NCI-H446 treated with DMSO at 0.1 percent for 48 hours (cell line): ENCODE results near the gene RABEPK.
"Not testable (repeated sequence)": the region's sequence is repeated elsewhere in the genome, so short reads cannot be mapped to it uniquely, and the experiment has no call there.

Experiments
- DNase-seq: peaks from one replicate; lab custom pipeline; 2025; lab: John Stamatoyannopoulos, UW

Gene RABEPK, protein sequence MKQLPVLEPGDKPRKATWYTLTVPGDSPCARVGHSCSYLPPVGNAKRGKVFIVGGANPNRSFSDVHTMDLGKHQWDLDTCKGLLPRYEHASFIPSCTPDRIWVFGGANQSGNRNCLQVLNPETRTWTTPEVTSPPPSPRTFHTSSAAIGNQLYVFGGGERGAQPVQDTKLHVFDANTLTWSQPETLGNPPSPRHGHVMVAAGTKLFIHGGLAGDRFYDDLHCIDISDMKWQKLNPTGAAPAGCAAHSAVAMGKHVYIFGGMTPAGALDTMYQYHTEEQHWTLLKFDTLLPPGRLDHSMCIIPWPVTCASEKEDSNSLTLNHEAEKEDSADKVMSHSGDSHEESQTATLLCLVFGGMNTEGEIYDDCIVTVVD

GRCh38 chr9:125200216-125201047 lies at the start of gene RABEPK:
Gene RABEPK, plus strand, starts transcription at chr9:125200542. Its CDS starts 2,472 bp downstream, at chr9:125203014.
- DNase-seq: peak; percentile 58

DNA sequence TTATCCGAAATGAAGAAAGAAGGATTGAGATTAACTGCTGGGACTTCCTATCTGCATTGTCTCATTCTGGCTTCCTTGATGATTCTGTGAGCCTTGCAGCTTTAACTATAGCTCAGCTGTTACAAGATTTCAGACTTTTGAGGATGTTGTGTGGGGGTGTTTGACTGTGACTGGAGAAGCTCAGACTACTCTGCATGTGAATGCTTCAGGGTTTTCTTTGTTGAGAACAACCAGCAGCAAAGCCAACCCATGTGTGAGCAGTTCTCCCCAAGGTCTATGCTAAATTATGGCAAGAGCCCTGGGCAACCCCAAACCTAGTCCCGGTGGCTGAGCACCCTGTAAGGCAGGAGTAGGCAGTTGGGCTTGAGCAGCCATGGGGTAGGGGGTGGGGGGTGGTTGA lies 48.6 kb upstream of the RABEPK start:
- DNase-seq: no peak

DNA sequence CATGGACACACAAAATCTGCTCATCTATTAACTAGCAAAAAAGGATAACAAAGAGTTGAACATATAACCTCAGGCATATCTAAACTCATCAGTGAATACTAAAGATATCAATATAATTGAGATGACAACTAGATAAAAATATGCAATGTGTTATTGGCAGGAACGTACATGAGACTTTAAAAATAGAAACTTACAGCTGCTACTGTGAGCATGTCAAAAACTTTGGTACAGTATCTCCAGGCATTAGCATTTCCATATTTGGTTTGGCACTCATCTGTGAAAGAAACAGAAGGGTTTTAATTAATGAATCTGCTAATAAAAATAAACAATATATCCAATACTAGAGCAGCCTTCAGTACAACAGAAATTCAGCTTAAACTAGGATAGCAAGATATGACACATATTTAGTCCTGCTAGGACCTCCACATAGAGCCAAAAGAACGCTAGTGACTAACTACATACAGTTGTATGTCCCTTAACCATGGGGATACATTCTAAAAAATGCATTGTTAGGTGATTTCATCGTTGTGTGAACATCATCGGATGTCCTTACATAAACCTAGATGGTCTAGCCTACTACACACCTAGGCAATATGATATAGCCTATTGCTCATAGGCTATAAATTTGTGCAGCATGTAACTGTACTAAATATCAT lies 46.5 kb upstream of the RABEPK start:
- DNase-seq: no peak

DNA sequence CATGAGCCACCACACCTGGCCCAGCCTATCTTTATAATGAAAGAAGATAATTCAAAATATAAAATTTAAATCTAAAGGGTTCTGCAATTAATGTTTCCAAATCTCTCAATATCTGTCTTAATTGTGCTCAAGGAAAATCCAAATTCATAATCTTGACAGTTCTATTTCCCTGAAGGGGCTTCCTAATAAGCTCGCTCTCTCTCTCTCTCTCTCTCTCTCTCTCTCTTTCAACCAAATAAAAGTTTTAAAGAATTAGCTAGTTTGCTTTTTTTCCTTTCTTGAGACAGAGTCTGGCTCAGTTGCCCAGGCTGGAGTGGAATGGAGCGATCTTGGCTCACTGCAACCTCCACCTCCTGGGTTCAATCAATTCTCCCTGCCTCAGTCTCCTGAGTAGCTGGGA lies 43.8 kb upstream of the RABEPK start:
- DNase-seq: no peak

DNA sequence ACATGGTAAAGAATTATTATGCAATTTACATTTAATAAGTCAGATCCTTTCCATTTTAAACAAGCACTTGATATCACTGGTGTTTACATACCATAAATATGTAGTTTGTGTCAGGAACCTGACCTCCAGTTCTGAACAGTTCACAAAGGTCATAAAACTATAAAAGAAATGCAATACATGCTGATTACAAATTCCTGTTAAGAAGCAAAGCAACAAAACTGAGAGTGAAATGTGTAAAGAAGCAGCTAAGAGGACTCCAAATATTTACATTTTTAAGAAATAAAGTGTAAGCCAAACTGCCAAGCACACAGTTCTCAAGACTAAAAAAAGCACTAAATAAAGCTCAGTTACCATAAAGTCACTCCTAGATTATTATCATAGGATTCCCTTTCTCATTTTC lies 39.6 kb upstream of the RABEPK start:
- DNase-seq: no peak

GRCh38 chr9:125161284-125161918 lies 38.9 kb upstream of the RABEPK start:
- DNase-seq: no peak

GRCh38 chr9:125162891-125163290 lies 37.5 kb upstream of the RABEPK start:
- DNase-seq: not testable (repeated sequence)

DNA sequence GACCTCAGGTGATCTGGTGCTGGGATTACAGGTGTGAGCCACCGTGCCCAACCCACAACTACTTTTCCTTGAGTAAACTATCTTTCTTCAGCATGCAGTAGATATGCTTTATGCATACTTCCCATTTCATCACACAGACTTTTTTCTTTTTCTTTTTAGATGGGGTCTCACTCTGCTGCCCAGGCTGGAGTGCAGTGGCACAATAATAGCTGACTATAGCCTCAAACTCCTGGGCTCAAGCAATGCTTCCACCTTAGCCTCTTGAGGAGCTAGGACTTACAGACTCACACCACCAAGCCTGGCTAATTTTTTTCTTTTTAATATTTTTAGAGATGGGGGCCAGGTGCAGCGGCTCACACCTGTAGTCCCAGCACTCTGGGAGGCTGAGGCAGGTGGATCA lies 33.6 kb upstream of the RABEPK start:
- DNase-seq: no peak

DNA sequence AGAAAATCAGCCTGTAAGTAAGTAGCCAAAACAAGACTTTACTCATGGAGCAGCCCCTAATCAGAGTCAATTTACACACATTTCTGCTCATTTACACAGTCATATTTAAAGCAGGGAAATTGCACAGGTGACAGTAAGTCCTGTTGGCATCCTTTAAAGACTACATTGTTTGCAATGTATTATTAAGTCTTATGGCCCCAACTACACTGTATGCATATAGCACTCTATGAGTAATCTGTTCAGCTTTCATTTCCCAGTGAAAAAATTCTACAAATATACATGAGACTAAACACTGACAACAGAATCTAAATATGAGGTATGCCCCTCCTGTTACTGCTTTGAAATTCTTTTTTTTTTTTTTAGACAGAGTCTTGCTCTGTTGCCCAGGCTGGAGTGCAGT lies 30.4 kb upstream of the RABEPK start:
- no peak for DNase-seq

DNA sequence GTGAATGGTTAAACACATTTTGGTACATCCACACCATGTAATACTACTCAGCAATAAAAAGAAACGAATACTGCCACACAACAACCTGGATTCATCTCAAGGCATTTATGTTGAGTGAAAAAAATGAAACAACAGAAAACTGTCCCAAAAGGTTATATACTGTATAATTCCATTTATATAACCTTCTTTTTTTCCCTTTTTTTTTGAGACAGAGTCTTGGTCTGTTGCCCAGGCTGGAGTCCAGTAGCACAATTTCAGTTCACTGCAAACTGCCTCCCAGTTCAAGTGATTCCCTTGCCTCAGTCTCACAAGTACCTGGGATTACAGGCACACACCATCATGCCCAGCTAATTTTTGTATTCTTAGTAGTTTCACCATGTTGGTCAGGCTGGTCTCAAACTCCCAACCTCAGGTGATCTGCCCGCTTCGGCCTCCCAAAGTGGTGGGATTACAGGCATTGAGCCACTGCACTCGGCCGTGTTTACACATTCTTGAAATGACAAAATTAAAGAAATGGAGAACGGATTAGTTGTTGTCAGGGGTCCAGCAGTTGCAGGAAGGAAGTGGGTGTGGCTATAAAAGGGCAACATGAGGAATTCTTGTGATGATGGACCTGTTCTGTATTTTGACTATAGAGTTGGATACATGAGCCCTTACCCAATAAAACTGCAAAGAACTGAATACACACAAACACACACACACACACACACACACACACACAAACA lies 28.1 kb upstream of the RABEPK start:
- DNase-seq: no peak

DNA sequence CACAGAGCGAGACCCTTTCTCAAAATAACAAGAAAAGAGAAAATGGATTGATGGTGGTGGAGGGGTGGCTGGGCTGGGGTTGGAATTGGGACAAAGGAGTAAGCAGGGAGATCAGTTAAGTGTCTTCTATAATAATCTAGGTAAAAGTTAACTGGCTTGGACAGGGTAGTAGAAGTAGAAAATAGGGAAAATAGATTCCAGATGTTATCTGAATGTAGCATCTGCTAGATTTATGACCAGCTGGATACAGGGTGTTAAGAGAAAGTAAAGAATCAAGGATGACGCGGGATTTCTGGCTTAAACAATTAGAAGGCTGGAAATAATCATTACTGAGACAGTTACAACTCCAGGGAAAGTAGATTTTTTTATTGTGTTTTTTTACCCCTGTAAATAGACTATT lies 23.7 kb upstream of the RABEPK start:
- no peak for DNase-seq

GRCh38 chr9:125177888-125178287 lies 22.5 kb upstream of the RABEPK start:
- no peak for DNase-seq

DNA sequence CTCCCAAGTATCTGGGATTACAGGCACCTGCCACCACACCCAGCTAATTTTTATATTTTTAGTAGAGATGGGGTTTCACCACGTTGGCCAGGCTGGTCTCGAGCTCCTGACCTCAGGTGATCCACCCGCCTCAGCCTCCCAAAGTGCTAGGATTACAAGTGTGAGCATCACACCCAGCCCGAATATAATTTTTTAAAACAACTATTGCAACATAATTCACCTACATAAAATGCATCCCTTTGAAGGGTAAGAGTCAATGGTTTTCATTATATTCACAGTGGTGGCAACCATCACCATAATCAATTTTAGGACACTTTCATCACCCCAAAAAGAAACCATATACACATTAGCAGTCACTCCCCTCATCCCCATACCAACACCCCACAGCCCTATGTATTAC lies 20.6 kb upstream of the RABEPK start:
- DNase-seq: not testable (repeated sequence)

DNA sequence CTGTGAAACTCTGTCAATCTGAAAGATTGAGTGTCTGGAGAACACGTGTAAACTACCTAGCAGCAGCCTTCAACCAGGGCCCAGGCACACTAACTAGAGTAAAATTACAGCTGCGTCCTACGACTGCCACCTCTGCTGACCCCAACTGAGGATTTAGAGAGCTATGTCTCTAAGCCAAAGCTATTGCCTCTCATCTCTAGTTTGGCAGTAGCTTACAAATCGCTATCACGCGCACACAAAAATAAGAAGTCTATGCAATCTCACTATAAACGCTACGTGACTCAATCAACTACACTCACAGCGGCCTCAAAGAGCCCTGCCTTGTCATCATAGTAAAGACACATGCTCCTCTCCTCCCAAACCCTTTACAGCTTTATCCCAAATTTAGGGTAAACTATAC lies 19.5 kb upstream of the RABEPK start:
- DNase-seq: no peak

DNA sequence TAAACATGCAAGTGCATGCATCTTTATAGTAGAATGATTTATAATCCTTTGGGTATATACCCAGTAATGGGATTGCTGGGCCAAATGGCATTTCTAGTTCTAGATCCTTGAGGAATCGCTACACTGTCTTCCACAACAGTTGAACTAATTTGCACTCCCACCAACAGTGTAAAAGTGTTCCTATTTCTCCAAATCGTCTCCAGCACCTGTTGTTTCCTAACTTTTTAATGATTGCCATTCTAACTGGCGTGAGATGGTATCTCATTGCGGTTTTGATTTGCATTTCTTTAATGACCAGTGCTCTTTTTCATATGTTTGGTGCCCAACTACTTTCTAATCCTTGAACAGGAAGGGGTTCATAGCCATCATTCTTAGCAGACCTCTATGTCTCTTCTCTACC lies 18.6 kb upstream of the RABEPK start:
- DNase-seq: not testable (repeated sequence)

DNA sequence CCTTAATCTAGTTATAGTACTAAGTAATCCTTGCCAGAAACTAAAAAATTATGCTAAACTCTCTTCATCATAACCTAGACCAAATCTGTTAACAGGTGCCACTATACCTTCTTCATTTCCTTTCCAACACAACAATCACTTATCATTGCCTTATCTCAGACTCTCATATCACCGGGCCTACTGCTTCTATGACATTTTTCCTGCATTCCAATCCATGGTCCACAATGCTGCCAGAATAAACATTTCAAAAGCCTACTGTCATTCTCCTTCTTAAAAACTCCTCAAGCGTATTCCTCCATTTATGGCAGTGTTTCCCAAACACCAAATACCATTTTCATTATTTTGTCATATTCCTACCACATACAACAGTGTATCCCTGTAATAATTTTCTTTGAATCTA lies 17.3 kb upstream of the RABEPK start:
- DNase-seq: no peak

GRCh38 chr9:125183561-125183960 lies 16.8 kb upstream of the RABEPK start:
- no peak for DNase-seq

- DNase-seq: no peak
Observed at GRCh38 chr9:125189011-125189360, 11.4 kb upstream of the RABEPK start.

DNA sequence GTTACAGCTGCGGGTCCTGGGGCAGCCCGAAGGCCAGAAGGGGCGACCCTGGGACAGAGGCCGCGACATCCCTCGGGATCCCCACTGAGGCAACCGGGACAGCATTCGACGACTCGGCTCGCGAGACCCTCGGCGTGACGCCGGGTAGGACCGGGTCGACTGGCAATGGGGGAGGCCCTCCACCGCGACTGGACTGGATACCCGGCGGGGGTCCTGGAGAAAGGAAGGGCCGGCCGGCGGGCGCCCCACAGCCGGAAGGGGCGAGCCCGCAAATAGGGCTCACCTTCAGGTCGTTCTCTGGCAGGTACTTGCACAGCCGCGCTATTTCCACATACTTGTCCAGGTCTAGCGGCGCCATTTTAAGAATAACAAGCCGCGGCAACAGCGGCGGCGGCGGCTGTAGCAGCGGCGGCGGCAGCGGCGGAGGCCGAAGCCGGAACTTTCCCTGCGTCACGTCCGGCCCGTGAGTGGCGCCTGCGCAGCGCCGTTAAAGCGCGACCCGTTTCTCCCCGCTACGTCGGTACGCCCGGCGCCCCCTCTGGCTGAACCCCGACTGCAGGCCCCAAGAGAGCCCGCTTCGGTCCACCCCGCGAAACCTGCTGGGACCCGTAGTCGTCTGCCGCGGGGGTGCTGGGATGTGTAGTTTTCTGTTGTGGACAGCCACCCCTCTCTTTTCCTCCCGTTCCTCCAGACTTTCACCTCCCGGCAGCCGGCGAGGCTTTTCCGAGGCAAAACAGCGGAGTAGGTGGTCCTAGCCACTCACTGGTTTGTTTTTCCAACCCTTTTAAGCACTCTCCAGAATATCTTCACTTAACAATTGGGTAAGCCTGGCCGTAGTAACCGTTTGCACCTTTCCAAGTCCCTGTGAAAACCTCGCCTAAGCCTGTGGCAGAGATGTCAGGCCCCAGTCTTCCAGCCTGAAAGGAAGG lies 10.7 kb upstream of the RABEPK start, which contains the start of gene PPP6C:
Gene PPP6C (minus strand): TSS at position 443 of the 929 bp plus-strand sequence. CDS start 85 bp downstream, at position 358.
- peak; percentile 75 for DNase-seq

DNA sequence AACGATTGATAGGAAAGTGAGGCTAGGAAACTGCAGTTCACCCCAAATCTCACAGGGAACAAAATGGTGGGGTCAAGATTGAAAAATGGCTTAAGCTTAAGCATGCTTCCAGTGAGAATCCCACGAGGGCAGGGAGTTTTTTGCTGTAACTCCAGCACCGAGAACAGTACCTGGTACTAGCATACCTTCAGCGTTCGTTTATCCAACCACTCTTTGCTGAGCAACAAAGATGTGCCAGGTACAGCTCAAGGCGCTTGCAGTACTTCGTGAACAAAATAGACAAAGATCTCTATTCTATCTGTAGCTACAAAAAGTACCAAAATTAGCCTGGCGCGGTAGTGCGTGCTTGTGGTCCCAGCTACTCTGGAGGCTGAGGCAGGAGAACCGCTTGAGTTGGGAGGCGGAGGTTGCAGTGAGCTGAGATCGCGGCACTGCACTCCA lies 10.0 kb upstream of the RABEPK start:
- no peak for DNase-seq
